Keratinocyte (primary cell): Measurements from ENCODE around the gene MRGPRF. TPM values are rescaled to one million over a fixed set of nuclear protein-coding genes. Genes with fewer than 3 reads are reported as not detected.

ENCODE experiments used
- DNase-seq: peaks from one replicate; pipeline ENCODE4 v3.0.0-alpha.2; 2011; ENCODE audit warnings: low read depth, missing footprints, low spot score
- FAIRE-seq: peaks from 2 replicates; lab custom pipeline; 2011; peaks lifted over from hg19 to GRCh38; lab: Jason Lieb, UNC
- H2AFZ ChIP-seq: 2 replicates; pipeline ENCODE4 v1.6.0; 2012; ENCODE audit warnings: low read length, control low read depth, inconsistent platforms; ENCODE audit not compliant: control insufficient read depth
- H3K27ac ChIP-seq: 2 replicates; pipeline ENCODE4 v1.5.1; 2011; ENCODE audit warnings: low read length; ENCODE audit not compliant: control insufficient read depth, insufficient read depth
- H3K27me3 ChIP-seq: 3 replicates; pipeline ENCODE4 v1.6.0; 2011; ENCODE audit warnings: low read length; ENCODE audit not compliant: control insufficient read depth, insufficient read depth; ENCODE audit errors: extremely low read depth
- H3K36me3 ChIP-seq, 2 experiments: 2 replicates in 1 of 2; 3 replicates in 1 of 2; pipeline ENCODE4 v1.5.1; 2011; ENCODE audit warnings: low read length in 2 of 2, mild to moderate bottlenecking in 1 of 2; ENCODE audit not compliant: control insufficient read depth in 2 of 2, insufficient read depth in 2 of 2; ENCODE audit errors: extremely low read depth in 1 of 2
- H3K4me1 ChIP-seq: 3 replicates; pipeline ENCODE4 v1.5.1; 2011; ENCODE audit warnings: low read length; ENCODE audit not compliant: control insufficient read depth, insufficient read depth; ENCODE audit errors: extremely low read depth
- H3K4me2 ChIP-seq: 3 replicates; pipeline ENCODE4 v1.6.0; 2011; ENCODE audit warnings: low read depth, low read length; ENCODE audit not compliant: control insufficient read depth, insufficient read depth; ENCODE audit errors: extremely low read depth
- H3K4me3 ChIP-seq, 3 experiments: fragments of 200-600 bp in 1 of 3; sonication (generic) in 1 of 3; 2 replicates in 2 of 3; 3 replicates in 1 of 3; pipeline ENCODE4 v1.5.1; 2011 to 2016; ENCODE audit warnings: low read length in 3 of 3, mild to moderate bottlenecking in 3 of 3, control low read depth in 2 of 3, inconsistent platforms in 1 of 3, low read depth in 1 of 3, mixed read lengths in 1 of 3, mixed run types in 1 of 3, moderate library complexity in 1 of 3; ENCODE audit not compliant: control insufficient read depth in 2 of 3, insufficient read depth in 2 of 3; ENCODE audit errors: extremely low read depth in 1 of 3
- H3K79me2 ChIP-seq: 2 replicates; pipeline ENCODE4 v1.6.0; 2012; ENCODE audit warnings: low read length; ENCODE audit not compliant: control insufficient read depth, insufficient read depth
- H3K9ac ChIP-seq: 3 replicates; pipeline ENCODE4 v1.6.0; 2011; ENCODE audit warnings: low read length; ENCODE audit not compliant: control insufficient read depth, insufficient read depth; ENCODE audit errors: extremely low read depth
- H3K9me1 ChIP-seq: 3 replicates; pipeline ENCODE4 v1.6.0; 2011; ENCODE audit warnings: low read length; ENCODE audit not compliant: control insufficient read depth, insufficient read depth; ENCODE audit errors: extremely low read depth
- H3K9me3 ChIP-seq: 2 replicates; pipeline ENCODE4 v1.5.1; 2012; ENCODE audit warnings: low read depth, low read length; ENCODE audit not compliant: control insufficient read depth
- H4K20me1 ChIP-seq: 3 replicates; pipeline ENCODE4 v1.6.0; 2011; ENCODE audit warnings: low read length; ENCODE audit not compliant: control insufficient read depth, insufficient read depth; ENCODE audit errors: extremely low read depth
- CTCF ChIP-seq, 3 experiments: IDR thresholded peaks in 1 of 3; conservative IDR thresholded peaks in 1 of 3; optimal IDR thresholded peaks in 1 of 3; 2 replicates in 2 of 3; 3 replicates in 1 of 3; pipeline versions ENCODE3 to v1.5.1; 2011; ENCODE audit warnings: low read length in 3 of 3, mild to moderate bottlenecking in 3 of 3, moderate library complexity in 2 of 3, control low read depth in 1 of 3, inconsistent platforms in 1 of 3; ENCODE audit not compliant: insufficient read depth in 2 of 3; ENCODE audit errors: extremely low read depth in 1 of 3
- EZH2 ChIP-seq: IDR thresholded peaks from one replicate; pipeline ENCODE4 v1.6.1; 2012; ENCODE audit warnings: inconsistent platforms, mild to moderate bottlenecking, low read length, moderate library complexity
- dilution Hi-C: fragments of 300-500 bp; cut with MboI; formaldehyde crosslinking; loops from one replicate; pipeline ENCODE4 v1.7.0; 2020; ENCODE audit warnings: low sequenced_read_pairs; ENCODE audit not compliant: extremely low pct_ligation_motif_present
- polyA plus RNA-seq, 5 experiments: library from polyadenylated mRNA; depleted of rRNA in 3 of 5; stranded (reverse) in 3 of 5; stranded (forward) in 1 of 5; unstranded in 1 of 5; fragments of >200 nt; gene quantifications; 1 replicate in 1 of 5; 2 replicates in 3 of 5; 3 replicates in 1 of 5; pipeline versions ENCODE4 v1.2.1 to v1.2.3, GENCODE V29; 2011 to 2012; ENCODE audit warnings: missing spikeins in 2 of 5, low read depth in 1 of 5, low replicate concordance in 1 of 5

The MRGPRF gene
- polyA plus RNA-seq, 1 donor (not counting 4 experiments of a cell fraction or from before 2014, with no cell fraction given), result not detected

- H3K9me1 ChIP-seq, result peaks cover 4% of the 10 kb centered on the region
- no peak overlapping the region for H3K4me2 ChIP-seq
- H3K9ac ChIP-seq, result no peak overlapping the region
- H3K9me3 ChIP-seq, result no peaks in the 10 kb centered on the region
- no peak overlapping the region for H3K4me3 ChIP-seq
- H3K27ac ChIP-seq, result no peak overlapping the region
- no peak for FAIRE-seq
- H3K79me2 ChIP-seq, result no peaks in the 10 kb centered on the region
- TF ChIP-seq EZH2, result no peak
- dilution Hi-C loops, result no loop called here
- H3K36me3 ChIP-seq, result no peaks in the 10 kb centered on the region
- H3K27me3 ChIP-seq, result peaks cover 8% of the 10 kb centered on the region
- peaks cover 33% of the 10 kb centered on the region for H3K4me1 ChIP-seq
- no peak overlapping the region for H2AFZ ChIP-seq
- H4K20me1 ChIP-seq, result no peaks in the 10 kb centered on the region
- DNase-seq, result no peak
Observed at GRCh38 chr11:69007975-69008381, 5.1 kb downstream of the MRGPRF start.

- H3K9me1 ChIP-seq, result peaks cover 4% of the 10 kb centered on the region
- no peaks in the 10 kb centered on the region for H4K20me1 ChIP-seq
- H3K36me3 ChIP-seq, result no peaks in the 10 kb centered on the region
- FAIRE-seq, result no peak
- dilution Hi-C loops, result no loop called here
- no peak overlapping the region for H3K9ac ChIP-seq
- H3K9me3 ChIP-seq, result no peaks in the 10 kb centered on the region
- no peak for DNase-seq
- no peak overlapping the region for H3K4me2 ChIP-seq
- H3K4me1 ChIP-seq, result peaks cover 33% of the 10 kb centered on the region
- TF ChIP-seq EZH2 (no peak), CTCF (optimal IDR thresholded peaks at IDR 0.05 in 1 of 3, IDR thresholded peaks at IDR 0.05 in 1 of 3, conservative IDR thresholded peaks at IDR 0.05 in 1 of 3; ENCODE audit: extremely low read depth in 1 of 3, insufficient read depth in 2 of 3, low read length in 3 of 3) (no peak)
- H3K27ac ChIP-seq, result no peak overlapping the region
- H3K27me3 ChIP-seq, result no peaks in the 10 kb centered on the region
- no peaks in the 10 kb centered on the region for H3K79me2 ChIP-seq
- H3K4me3 ChIP-seq, result no peak overlapping the region
- no peak overlapping the region for H2AFZ ChIP-seq
Observed at GRCh38 chr11:69006816-69007215, 6.2 kb downstream of the MRGPRF start.
